OCI-M2 (cell line): ENCODE results near the gene PIRT.

Experiments
- DNase-seq: peaks from one replicate; lab custom pipeline; 2025; ENCODE audit not compliant: unreplicated experiment; lab: John Stamatoyannopoulos, UW

The PIRT gene

DNA sequence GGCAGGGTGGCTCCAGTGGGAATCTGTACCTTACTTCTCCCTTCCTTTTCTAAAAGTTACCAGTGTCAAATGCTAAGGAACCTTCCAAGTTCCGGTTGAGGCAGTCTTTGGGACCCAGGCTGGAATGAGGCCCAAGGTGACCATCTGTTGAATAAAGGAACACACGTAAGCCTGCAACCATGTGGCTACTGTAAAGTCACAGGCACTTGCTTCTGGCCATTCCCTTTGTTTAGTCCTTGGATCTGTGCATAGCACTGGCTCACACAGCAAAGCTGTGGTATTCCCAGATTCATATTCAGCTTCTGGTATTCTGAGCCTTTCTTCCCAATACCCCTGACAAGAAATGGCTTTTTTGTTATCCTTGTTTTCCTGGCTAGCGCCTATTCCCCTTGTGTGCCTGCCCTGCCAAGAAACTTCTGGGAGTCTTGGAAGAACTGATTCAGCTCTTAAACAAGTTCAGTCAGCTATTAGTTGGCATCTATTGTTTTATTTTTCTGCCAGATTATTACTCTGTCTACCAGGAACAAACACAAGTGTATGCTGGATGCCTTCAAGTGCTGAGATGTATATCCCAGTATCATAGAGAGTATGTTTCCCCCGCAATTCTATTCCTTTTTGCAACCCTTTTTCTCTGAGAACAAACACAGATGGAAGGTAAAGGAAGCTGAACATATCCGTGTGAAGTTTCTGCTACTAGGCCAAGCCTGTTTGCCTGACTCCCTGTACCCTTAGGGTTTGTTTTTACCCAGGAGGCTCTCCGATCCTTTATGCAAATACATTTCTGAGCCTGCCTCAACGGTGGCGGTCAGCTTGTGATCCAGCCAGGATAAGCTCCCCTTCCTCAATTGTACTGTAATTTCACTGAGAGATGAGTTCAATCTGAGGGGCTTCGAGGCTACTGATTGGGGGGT is 47.1 kb downstream of the PIRT start:
- DNase-seq = no peak

DNA sequence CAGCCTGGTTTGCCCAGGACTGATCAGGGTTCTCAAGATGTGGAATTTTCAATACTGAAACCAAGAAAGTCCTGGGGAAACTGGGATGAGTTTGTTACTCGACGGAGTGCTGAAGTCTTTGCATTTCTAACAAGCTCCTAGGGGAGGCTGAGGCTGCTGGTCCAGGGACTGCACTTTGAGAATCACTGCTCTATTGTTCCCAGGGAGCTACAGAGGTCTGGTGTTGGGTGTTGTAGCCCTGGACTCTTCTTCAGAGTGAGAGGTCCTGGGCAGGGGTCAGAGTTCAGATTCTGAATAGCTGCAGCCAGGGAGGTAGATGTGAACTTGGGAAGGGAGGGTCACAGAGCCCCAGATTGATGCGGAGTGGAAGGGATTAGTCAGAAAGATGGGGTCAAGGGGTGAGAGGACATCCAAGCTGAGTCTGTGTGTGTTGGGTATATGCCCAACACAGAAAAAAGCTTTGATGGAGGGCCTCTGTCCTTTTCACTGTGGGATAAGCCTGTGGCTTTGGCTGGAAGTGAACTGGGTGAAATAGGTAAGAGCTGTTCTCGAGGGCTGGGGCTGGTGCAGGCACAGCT is 48.1 kb downstream of the PIRT start:
- DNase-seq = no peak

DNA sequence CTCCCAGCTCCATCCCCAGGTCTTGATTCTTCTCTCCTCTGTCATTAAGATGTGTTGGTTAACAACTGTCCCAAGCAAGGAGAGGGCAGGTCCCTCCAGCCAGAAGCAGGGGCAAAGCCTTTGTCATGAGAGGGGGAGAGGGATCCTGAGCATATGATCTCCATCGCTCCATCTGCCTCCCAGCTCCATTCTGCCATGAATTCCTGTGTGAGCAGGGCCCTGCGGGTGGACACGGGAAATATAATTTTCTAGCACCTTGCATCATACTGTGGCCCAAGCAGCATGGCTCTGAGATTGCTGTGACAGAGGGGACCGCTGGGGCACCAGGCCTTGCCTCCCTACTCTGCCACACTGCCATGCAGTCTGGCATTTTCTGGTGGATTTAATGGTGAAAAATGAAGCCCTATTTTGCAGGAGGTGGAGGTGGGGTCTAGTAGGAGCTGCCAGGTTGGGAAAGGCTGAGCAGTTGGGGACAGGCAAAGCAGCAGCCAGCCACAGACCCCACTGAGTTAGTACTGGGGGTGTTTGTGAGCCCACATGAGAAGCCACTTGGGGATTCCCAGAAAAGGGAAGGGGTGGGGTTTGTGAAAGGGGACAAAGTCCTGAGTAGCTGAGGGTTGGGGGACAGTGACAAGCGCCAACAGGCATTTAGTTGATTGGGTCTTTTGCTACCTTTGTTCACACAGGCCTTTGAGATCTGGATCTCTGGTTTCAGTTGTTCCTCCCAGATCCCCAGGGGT is 50.4 kb downstream of the PIRT start:
- no peak for DNase-seq

- no peak for DNase-seq
These were observed 52.6 kb downstream of the PIRT start for GRCh38 chr17:10785295-10785694.

GRCh38 chr17:10779609-10780008 is 58.3 kb downstream of the PIRT start:
- no peak for DNase-seq

DNA sequence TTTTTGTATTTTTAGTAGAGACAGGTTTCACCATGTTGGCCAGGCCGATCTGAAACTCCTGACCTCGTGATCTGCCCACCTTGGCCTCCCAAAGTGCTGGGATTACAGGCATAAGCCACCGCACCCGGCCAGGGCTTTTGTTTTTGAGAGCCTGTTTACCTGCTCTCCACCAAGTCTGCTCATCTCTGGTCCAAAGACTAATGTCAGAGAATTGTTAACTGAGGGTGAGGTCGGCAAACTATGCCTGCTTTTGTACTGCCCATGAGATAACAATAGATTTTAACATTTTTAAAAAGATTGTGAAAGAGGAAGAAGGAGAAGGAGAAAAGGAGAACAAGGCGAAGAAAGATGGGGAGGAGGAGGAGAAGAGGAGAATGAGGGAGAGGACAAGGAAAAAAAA is 60.0 kb downstream of the PIRT start:
- no peak for DNase-seq

DNA sequence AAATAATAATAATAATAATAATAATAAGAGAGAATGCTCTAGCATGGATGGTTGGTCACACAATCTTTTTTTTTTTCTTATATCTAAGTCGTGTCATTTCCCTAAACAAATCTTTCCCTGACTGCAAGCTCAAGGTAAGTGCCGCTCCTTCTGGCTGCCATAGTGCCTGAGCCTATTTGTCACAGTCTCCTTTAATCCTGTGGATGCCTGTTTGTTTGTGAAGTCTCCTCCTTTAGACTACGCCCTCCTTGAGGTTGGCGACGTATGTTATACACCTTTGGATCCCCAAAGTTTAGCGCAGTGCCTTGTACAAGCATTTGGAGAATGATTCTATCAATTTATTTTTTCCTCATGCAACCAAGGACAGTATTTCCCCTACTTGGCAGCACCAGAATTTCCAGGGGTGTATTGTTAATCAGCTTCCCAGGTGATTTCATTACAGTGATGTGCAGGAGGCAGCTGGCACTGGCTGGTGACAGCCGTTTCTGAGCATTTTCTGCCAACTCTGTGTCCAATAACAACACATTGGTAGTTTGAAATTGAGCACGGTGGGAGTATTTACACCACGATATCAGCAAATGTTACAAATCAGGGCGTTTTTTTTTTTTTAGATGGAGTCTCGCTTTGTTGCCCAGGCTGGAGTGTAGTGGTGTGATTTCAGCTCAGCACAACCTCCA is 60.6 kb downstream of the PIRT start:
- no peak for DNase-seq

- DNase-seq = no peak
These were observed 61.5 kb downstream of the PIRT start for GRCh38 chr17:10776381-10776780.

DNA sequence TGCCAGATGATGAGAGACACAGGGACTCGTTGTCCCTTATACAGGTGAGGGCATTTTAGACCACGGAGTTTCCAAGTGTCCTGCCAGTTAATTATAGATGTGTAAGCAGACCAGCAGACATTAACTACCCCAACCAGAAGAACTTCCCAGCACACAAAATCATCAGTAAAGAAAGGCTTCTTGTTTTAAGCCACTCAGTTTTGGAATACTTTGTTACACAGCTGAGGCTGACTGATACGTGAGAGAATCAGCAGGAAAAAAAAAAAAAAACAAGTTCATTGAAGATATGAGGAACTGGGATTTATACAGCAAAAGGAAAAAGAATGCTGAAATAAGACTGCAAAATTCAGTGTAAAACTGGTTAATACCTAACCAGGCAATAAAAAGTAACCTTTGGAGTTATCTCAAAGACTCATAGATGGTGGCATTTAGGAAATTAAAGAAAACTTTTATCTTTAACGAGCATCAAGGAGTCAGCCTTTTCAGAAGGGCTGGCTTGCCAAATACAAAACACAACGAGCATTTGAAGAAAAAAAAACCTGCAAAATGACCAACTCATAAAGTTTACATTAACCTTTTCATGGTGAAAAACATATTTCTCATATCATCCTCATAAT is 62.0 kb downstream of the PIRT start:
- DNase-seq = no peak

DNA sequence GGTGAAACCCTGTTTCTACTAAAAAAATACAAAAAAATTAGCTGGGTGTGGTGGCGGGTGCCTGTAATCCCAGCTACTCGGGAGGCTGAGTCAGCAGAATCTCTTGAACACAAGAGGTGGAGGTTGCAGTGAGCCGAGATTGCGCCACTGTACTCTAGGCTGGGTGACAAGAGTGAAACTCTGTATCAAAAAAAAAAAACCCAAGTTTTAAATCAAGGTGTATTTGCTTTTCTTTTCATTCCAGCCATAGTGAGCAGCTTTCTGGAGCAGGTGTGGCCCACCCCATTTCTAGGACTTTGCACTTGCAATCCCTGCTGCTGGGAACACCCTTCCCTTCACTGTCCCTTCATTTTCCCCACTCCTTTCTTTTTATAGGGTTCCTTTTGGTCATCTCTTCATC is 62.8 kb downstream of the PIRT start:
- DNase-seq = no peak

DNA sequence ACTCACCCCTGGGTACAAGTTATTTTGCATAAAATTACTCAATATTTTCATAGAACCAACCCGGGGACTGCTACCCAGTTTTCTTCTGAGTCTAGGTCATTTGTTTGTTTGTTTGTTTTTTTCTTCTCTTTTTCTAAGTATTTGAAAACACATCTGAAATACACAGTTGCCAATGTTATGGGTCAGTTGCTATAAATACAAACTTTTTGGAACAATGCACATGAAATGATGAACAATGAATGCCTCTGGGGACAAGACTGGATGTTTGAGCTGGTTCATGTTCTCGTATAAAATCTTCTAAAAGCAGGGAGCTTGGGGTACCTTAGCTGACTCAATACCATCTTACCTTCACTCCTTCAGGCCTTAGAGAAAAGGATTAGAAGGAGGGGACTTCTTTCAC is 64.5 kb downstream of the PIRT start:
- DNase-seq = no peak
